Neural progenitor cell (in vitro differentiated cells): ENCODE results near the gene POLD3. TPM values are rescaled to one million over a fixed set of nuclear protein-coding genes. Genes with fewer than 3 reads are reported as not detected.

ENCODE experiments used
- DNase-seq: peaks from one replicate; pipeline ENCODE4 v3.0.0-alpha.2; 2016; ENCODE audit warnings: low spot score
- H2AFZ ChIP-seq: fragments of 200-600 bp; sonication (generic); replicated peaks from 2 replicates; pipeline ENCODE4 v1.6.1; 2016; ENCODE audit warnings: antibody characterized with exemption
- H3F3A ChIP-seq: fragments of 200-600 bp; sonication (generic); 2 replicates; pipeline ENCODE4 v1.6.1; 2016; ENCODE audit warnings: antibody characterized with exemption, low read depth
- H3K27ac ChIP-seq: fragments of 200-600 bp; sonication (generic); 2 replicates; pipeline ENCODE4 v1.5.1; 2016; ENCODE audit warnings: mild to moderate bottlenecking
- H3K27me3 ChIP-seq: fragments of 200-600 bp; sonication (generic); 2 replicates; pipeline ENCODE4 v1.6.1; 2016; ENCODE audit warnings: mild to moderate bottlenecking, moderate library complexity
- H3K36me3 ChIP-seq: fragments of 200-600 bp; sonication (generic); 2 replicates; pipeline ENCODE4 v1.5.1; 2016
- H3K4me1 ChIP-seq: fragments of 200-600 bp; sonication (generic); 2 replicates; pipeline ENCODE4 v1.6.1; 2016; ENCODE audit warnings: mixed run types
- H3K4me2 ChIP-seq: fragments of 200-600 bp; sonication (generic); 2 replicates; pipeline ENCODE4 v1.6.1; 2016
- H3K4me3 ChIP-seq: fragments of 200-600 bp; sonication (generic); 2 replicates; pipeline ENCODE4 v1.5.1; 2016
- H3K79me2 ChIP-seq: fragments of 200-600 bp; sonication (generic); 2 replicates; pipeline ENCODE4 v1.6.1; 2016; ENCODE audit warnings: low read depth
- H3K9ac ChIP-seq: fragments of 200-600 bp; sonication (generic); 2 replicates; pipeline ENCODE4 v1.6.1; 2016
- H3K9me3 ChIP-seq: fragments of 200-600 bp; sonication (generic); 2 replicates; pipeline ENCODE4 v1.5.1; 2016; ENCODE audit warnings: low read depth
- H4K20me1 ChIP-seq: fragments of 200-600 bp; sonication (generic); 2 replicates; pipeline ENCODE4 v1.6.1; 2016; ENCODE audit warnings: low read depth
- H3K27ac Mint-ChIP-seq: 3 replicates; pipeline ENCODE4 v1.8.0; 2021; ENCODE audit warnings: mixed read lengths
- H3K27me3 Mint-ChIP-seq: 2 replicates; pipeline ENCODE4 v1.8.0; 2022; ENCODE audit warnings: low read depth, mild to moderate bottlenecking, inconsistent platforms, moderate library complexity, mixed read lengths; ENCODE audit not compliant: insufficient read depth
- H3K36me3 Mint-ChIP-seq: 3 replicates; pipeline ENCODE4 v1.8.0; 2021; ENCODE audit warnings: mixed read lengths
- H3K4me1 Mint-ChIP-seq: 3 replicates; pipeline ENCODE4 v1.8.0; 2021; ENCODE audit warnings: mixed read lengths
- H3K4me3 Mint-ChIP-seq: 3 replicates; pipeline ENCODE4 v1.8.0; 2021; ENCODE audit warnings: mild to moderate bottlenecking, moderate library complexity, mixed read lengths
- H3K9me3 Mint-ChIP-seq: 3 replicates; pipeline ENCODE4 v1.8.0; 2020; ENCODE audit warnings: mixed read lengths
- CTCF ChIP-seq: fragments of 200-600 bp; sonication (generic); IDR thresholded peaks from 2 replicates; pipeline ENCODE4 v1.5.1; 2017; ENCODE audit warnings: antibody characterized with exemption, mild to moderate bottlenecking
- EZH2 ChIP-seq: fragments of 200-600 bp; sonication (generic); IDR thresholded peaks from 2 replicates; pipeline ENCODE4 v1.6.1; 2017; ENCODE audit warnings: antibody characterized with exemption, mild to moderate bottlenecking, moderate library complexity
- EZH2phosphoT487 ChIP-seq: fragments of 200-600 bp; sonication (generic); IDR thresholded peaks from 2 replicates; pipeline ENCODE4 v1.6.1; 2017; ENCODE audit warnings: antibody characterized with exemption
- total RNA-seq: library from RNA; depleted of rRNA; stranded (reverse); fragments of >200 nt; gene quantifications from 2 replicates; pipeline ENCODE4 v1.2.3, GENCODE V29; 2015; ENCODE audit warnings: low replicate concordance

Gene POLD3
- total RNA-seq, 1 donor from 2014 or later: 56.9 TPM

GRCh38 chr11:74670171-74670570 lies 77.8 kb downstream of the POLD3 start:
- Mint-ChIP-seq H3K4me1 (peaks cover 5% of the 10 kb centered on the region), H3K27me3 (no peaks in the 10 kb centered on the region), H3K4me3 (no peak overlapping the region), H3K9me3 (no peaks in the 10 kb centered on the region), H3K36me3 (peaks cover 2% of the 10 kb centered on the region), H3K27ac (no peak overlapping the region)
- Histone ChIP-seq H3K36me3 (no peaks in the 10 kb centered on the region), H3K79me2 (no peaks in the 10 kb centered on the region), H2AFZ (no peak overlapping the region), H3K9ac (no peak overlapping the region), H3K9me3 (no peaks in the 10 kb centered on the region), H3K27me3 (no peaks in the 10 kb centered on the region), H3K4me1 (peaks cover 3% of the 10 kb centered on the region), H3K4me3 (no peak overlapping the region), H3F3A (no peaks in the 10 kb centered on the region), H3K27ac (no peak overlapping the region), H4K20me1 (no peaks in the 10 kb centered on the region), H3K4me2 (no peak overlapping the region)
- no peak for TF ChIP-seq EZH2
- no peak for TF ChIP-seq EZH2phosphoT487
- no peak for DNase-seq

GRCh38 chr11:74671520-74672196 lies 79.3 kb downstream of the POLD3 start:
- H3K4me2 ChIP-seq: no peak overlapping the region
- Mint-ChIP-seq H3K27me3 (no peaks in the 10 kb centered on the region), H3K4me1 (peaks cover 5% of the 10 kb centered on the region), H3K9me3 (no peaks in the 10 kb centered on the region), H3K4me3 (no peak overlapping the region), H3K36me3 (peaks cover 2% of the 10 kb centered on the region), H3K27ac (no peak overlapping the region)
- H2AFZ ChIP-seq: no peak overlapping the region
- no peaks in the 10 kb centered on the region for H3K79me2 ChIP-seq
- no peaks in the 10 kb centered on the region for H3F3A ChIP-seq
- no peak overlapping the region for H3K9ac ChIP-seq
- TF ChIP-seq CTCF (no peak), EZH2phosphoT487 (no peak), EZH2 (no peak)
- no peaks in the 10 kb centered on the region for H3K9me3 ChIP-seq
- H4K20me1 ChIP-seq: no peaks in the 10 kb centered on the region
- H3K27me3 ChIP-seq: no peaks in the 10 kb centered on the region
- H3K36me3 ChIP-seq: no peaks in the 10 kb centered on the region
- no peak overlapping the region for H3K27ac ChIP-seq
- H3K4me1 ChIP-seq: peaks cover 3% of the 10 kb centered on the region
- DNase-seq: no peak
- no peak overlapping the region for H3K4me3 ChIP-seq

- TF ChIP-seq EZH2 (no peak), EZH2phosphoT487 (no peak), CTCF (no peak)
- H3K36me3 Mint-ChIP-seq: peaks cover 2% of the 10 kb centered on the region
- Histone ChIP-seq H3K27me3 (no peaks in the 10 kb centered on the region), H3K36me3 (no peaks in the 10 kb centered on the region), H3K9ac (no peak overlapping the region), H3K27ac (no peak overlapping the region), H3K4me1 (peaks cover 3% of the 10 kb centered on the region), H3F3A (no peaks in the 10 kb centered on the region), H3K79me2 (no peaks in the 10 kb centered on the region), H4K20me1 (no peaks in the 10 kb centered on the region), H3K9me3 (no peaks in the 10 kb centered on the region), H2AFZ (no peak overlapping the region), H3K4me2 (no peak overlapping the region), H3K4me3 (no peak overlapping the region)
- H3K4me3 Mint-ChIP-seq: no peak overlapping the region
- H3K27me3 Mint-ChIP-seq: no peaks in the 10 kb centered on the region
- DNase-seq: no peak
- no peaks in the 10 kb centered on the region for H3K9me3 Mint-ChIP-seq
- no peak overlapping the region for H3K27ac Mint-ChIP-seq
- peaks cover 7% of the 10 kb centered on the region for H3K4me1 Mint-ChIP-seq
Observed at GRCh38 chr11:74672332-74672955, 80.1 kb downstream of the POLD3 start.
